HepG2 (cell line): ENCODE measurements around the gene DHTKD1. TPM values are rescaled to one million over a fixed set of nuclear protein-coding genes. Genes with fewer than 3 reads are reported as not detected.

ENCODE experiments used
- CCAR2 ChIP-seq: fragments of 200-400 bp; formaldehyde crosslinking; optimal IDR thresholded peaks from 2 replicates; pipeline ENCODE3; 2018; ENCODE audit warnings: low read depth, mild to moderate bottlenecking, low read length, moderate library complexity
- HNRNPK ChIP-seq: fragments of 200-400 bp; formaldehyde crosslinking; IDR thresholded peaks from 2 replicates; pipeline ENCODE4 v1.6.1; 2018; ENCODE audit warnings: low read length, low read depth, moderate library complexity, mild to moderate bottlenecking; ENCODE audit not compliant: poor library complexity, severe bottlenecking
- IKZF1 ChIP-seq: fragments of 450-650 bp; IDR thresholded peaks from 2 replicates; pipeline ENCODE4 v1.7.1; 2016
- JARID2 ChIP-seq: sonication (generic); formaldehyde crosslinking; IDR thresholded peaks from 2 replicates; pipeline ENCODE4 v1.8.1; 2023; ENCODE audit warnings: missing genetic modification reagents, inconsistent platforms; ENCODE audit not compliant: insufficient replicate concordance
- MAFG ChIP-seq: sonication (generic); formaldehyde crosslinking; IDR thresholded peaks from 2 replicates; pipeline ENCODE4 v1.5.1; 2020; ENCODE audit warnings: mild to moderate bottlenecking, missing genetic modification reagents
- MIXL1 ChIP-seq: IDR thresholded peaks from 2 replicates; pipeline ENCODE4 v1.6.1; 2016
- SOX13 ChIP-seq, 3 experiments: fragments of 450-650 bp in 1 of 3; sonication (generic) in 1 of 3; formaldehyde crosslinking in 1 of 3; IDR thresholded peaks in 2 of 3; conservative IDR thresholded peaks in 1 of 3; 2 replicates each; pipeline versions ENCODE4 v1.5.0 to v1.6.1; 2016 to 2020; ENCODE audit warnings: antibody characterized with exemption in 1 of 3, mild to moderate bottlenecking in 1 of 3, missing compliant biosample characterization in 1 of 3, missing genetic modification reagents in 1 of 3, moderate library complexity in 1 of 3
- ZBTB21 ChIP-seq: sonication (generic); formaldehyde crosslinking; IDR thresholded peaks from 2 replicates; pipeline ENCODE4 v1.4.0; 2020; ENCODE audit warnings: missing genetic modification reagents
- ZBTB3 ChIP-seq: sonication (generic); formaldehyde crosslinking; IDR thresholded peaks from 2 replicates; pipeline ENCODE4 v1.4.0; 2020; ENCODE audit warnings: low read depth, mild to moderate bottlenecking, moderate library complexity, missing genetic modification reagents, borderline replicate concordance
- ZNF263 ChIP-seq: sonication (generic); formaldehyde crosslinking; IDR thresholded peaks from 2 replicates; pipeline ENCODE4 v1.4.0; 2020; ENCODE audit warnings: missing genetic modification reagents
- ZNF329 ChIP-seq: sonication (generic); formaldehyde crosslinking; IDR thresholded peaks from 2 replicates; pipeline ENCODE4 v1.9.0; 2021; ENCODE audit warnings: low read depth, mild to moderate bottlenecking, missing genetic modification reagents
- ZNF430 ChIP-seq: sonication (generic); formaldehyde crosslinking; IDR thresholded peaks from 2 replicates; pipeline ENCODE4 v1.9.0; 2021; ENCODE audit warnings: mild to moderate bottlenecking, missing genetic modification reagents
- ZNF44 ChIP-seq: sonication (generic); formaldehyde crosslinking; IDR thresholded peaks from 2 replicates; pipeline ENCODE4 v1.5.1; 2020; ENCODE audit warnings: mild to moderate bottlenecking, missing genetic modification reagents
- ZNF441 ChIP-seq: sonication (generic); formaldehyde crosslinking; IDR thresholded peaks from 2 replicates; pipeline ENCODE4 v1.7.0; 2021; ENCODE audit warnings: missing genetic modification reagents, borderline replicate concordance
- ZNF747 ChIP-seq: sonication (generic); formaldehyde crosslinking; IDR thresholded peaks from 2 replicates; pipeline ENCODE4 v1.8.1; 2023; ENCODE audit warnings: missing genetic modification reagents, mild to moderate bottlenecking, borderline replicate concordance
- ZNF768 ChIP-seq: sonication (generic); formaldehyde crosslinking; IDR thresholded peaks from 2 replicates; pipeline ENCODE4 v1.4.0; 2020; ENCODE audit warnings: missing genetic modification reagents
- polyA plus RNA-seq, 8 experiments: library from polyadenylated mRNA; depleted of rRNA in 3 of 8; stranded (reverse) in 7 of 8; unstranded in 1 of 8; fragments of >200 nt; fragmentation: Illumina TruSeq in 4 of 8; extraction: Trizol in 4 of 8; gene quantifications; 2 replicates each; pipeline versions ENCODE4 v1.2.1 to v1.2.3, GENCODE V29; 2011 to 2016; ENCODE audit warnings: low read depth in 4 of 8, missing spikeins in 1 of 8, mixed read lengths in 1 of 8; ENCODE audit not compliant: insufficient read depth in 1 of 8
- total RNA-seq, 5 experiments: library from RNA; depleted of rRNA; stranded (reverse); fragments of >200 nt; fragmentation: Illumina TruSeq; extraction: Trizol; gene quantifications; 2 replicates each; pipeline ENCODE4 v1.2.3, GENCODE V29; 2016; ENCODE audit warnings: low read depth in 1 of 5
- TF ChIP-seq, protein P1 (sequence below): fragments of 450-650 bp; IDR thresholded peaks from 2 replicates; pipeline ENCODE4 v1.6.1; 2017; ENCODE audit warnings: mild to moderate bottlenecking
- TF ChIP-seq, protein P2 (sequence below): sonication (generic); formaldehyde crosslinking; IDR thresholded peaks from 2 replicates; pipeline ENCODE4 v1.4.0; 2020; ENCODE audit warnings: missing genetic modification reagents; ENCODE audit errors: not compliant biosample characterization
- TF ChIP-seq, protein P3 (sequence below): sonication (generic); formaldehyde crosslinking; IDR thresholded peaks from 2 replicates; pipeline ENCODE4 v1.4.0; 2020; ENCODE audit warnings: mild to moderate bottlenecking, missing genetic modification reagents
- TF ChIP-seq, protein P4 (sequence below): sonication (generic); formaldehyde crosslinking; IDR thresholded peaks from 2 replicates; pipeline ENCODE4 v1.4.0; 2020; ENCODE audit warnings: missing genetic modification reagents, low read depth, mild to moderate bottlenecking, borderline replicate concordance
- TF ChIP-seq, protein P5 (sequence below): IDR thresholded peaks from 2 replicates; pipeline ENCODE4 v1.6.1; 2016

Gene DHTKD1
- total and polyA plus RNA-seq, 2 of the 13 experiments (the other 11 are each of a cell fraction or from before 2014, with no cell fraction given) = 9.6 to 14.1 TPM

DNA sequence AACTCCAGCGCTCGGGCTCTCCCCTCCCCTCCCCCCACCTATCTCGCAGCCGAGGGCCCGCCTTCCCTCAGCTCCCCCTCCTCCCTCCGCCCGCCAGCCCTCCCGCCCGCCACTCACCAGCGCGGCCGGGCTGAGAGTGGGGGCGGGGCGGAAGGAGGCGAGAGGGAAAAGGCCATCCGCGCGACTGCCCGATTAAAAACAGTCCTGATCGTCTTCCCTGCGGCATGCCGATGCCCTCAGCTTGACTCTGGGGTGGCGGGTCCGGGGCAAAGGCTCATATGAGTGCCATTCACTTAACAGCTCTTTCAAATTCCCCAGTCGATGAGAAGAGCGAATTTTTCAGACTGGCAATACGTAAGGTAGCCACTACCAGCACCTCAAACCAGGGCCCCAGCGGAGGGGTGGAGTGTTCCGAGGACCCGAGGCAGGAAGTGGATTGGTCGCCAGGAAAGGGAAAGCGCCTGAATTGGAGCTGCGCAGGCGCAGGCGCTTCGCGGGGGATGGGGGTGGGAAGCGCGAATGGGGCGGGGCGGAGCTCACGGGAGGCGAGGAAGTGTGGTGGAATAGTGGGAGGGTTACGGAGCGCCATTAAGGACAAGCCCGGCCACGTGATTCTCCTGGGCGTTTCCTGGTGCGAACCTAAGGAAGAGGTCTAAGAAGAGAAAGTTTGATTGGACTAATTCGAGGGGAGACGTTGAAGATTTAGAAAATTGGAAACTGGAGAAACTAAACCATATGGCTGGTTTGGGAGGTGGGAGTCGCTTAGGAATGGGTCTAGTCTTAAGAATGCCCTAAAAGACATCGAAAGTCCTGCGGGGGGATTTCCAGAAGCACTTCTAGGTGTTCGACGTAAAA lies 25.7 kb upstream of the DHTKD1 start, which contains the start of gene UPF2 (continued):
- TF ChIP-seq, protein P1, sequence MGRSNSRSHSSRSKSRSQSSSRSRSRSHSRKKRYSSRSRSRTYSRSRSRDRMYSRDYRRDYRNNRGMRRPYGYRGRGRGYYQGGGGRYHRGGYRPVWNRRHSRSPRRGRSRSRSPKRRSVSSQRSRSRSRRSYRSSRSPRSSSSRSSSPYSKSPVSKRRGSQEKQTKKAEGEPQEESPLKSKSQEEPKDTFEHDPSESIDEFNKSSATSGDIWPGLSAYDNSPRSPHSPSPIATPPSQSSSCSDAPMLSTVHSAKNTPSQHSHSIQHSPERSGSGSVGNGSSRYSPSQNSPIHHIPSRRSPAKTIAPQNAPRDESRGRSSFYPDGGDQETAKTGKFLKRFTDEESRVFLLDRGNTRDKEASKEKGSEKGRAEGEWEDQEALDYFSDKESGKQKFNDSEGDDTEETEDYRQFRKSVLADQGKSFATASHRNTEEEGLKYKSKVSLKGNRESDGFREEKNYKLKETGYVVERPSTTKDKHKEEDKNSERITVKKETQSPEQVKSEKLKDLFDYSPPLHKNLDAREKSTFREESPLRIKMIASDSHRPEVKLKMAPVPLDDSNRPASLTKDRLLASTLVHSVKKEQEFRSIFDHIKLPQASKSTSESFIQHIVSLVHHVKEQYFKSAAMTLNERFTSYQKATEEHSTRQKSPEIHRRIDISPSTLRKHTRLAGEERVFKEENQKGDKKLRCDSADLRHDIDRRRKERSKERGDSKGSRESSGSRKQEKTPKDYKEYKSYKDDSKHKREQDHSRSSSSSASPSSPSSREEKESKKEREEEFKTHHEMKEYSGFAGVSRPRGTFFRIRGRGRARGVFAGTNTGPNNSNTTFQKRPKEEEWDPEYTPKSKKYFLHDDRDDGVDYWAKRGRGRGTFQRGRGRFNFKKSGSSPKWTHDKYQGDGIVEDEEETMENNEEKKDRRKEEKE = no peak
- TF ChIP-seq ZNF430 (CRISPR knock-in tag) = no peak
- no peak for TF ChIP-seq MAFG
- TF ChIP-seq, protein P2, sequence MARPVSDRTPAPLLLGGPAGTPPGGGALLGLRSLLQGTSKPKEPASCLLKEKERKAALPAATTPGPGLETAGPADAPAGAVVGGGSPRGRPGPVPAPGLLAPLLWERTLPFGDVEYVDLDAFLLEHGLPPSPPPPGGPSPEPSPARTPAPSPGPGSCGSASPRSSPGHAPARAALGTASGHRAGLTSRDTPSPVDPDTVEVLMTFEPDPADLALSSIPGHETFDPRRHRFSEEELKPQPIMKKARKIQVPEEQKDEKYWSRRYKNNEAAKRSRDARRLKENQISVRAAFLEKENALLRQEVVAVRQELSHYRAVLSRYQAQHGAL (CRISPR knock-in tag) = no peak
- TF ChIP-seq, protein P3, sequence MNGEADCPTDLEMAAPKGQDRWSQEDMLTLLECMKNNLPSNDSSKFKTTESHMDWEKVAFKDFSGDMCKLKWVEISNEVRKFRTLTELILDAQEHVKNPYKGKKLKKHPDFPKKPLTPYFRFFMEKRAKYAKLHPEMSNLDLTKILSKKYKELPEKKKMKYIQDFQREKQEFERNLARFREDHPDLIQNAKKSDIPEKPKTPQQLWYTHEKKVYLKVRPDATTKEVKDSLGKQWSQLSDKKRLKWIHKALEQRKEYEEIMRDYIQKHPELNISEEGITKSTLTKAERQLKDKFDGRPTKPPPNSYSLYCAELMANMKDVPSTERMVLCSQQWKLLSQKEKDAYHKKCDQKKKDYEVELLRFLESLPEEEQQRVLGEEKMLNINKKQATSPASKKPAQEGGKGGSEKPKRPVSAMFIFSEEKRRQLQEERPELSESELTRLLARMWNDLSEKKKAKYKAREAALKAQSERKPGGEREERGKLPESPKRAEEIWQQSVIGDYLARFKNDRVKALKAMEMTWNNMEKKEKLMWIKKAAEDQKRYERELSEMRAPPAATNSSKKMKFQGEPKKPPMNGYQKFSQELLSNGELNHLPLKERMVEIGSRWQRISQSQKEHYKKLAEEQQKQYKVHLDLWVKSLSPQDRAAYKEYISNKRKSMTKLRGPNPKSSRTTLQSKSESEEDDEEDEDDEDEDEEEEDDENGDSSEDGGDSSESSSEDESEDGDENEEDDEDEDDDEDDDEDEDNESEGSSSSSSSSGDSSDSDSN (CRISPR knock-in tag) = no peak
- TF ChIP-seq ZNF329 (CRISPR knock-in tag) = no peak
- no peak for TF ChIP-seq HNRNPK
- TF ChIP-seq ZNF768 = no peak
- TF ChIP-seq IKZF1 = no peak
- TF ChIP-seq SOX13 (IDR thresholded peaks at IDR 0.05) = no peak
- no peak for TF ChIP-seq SOX13 (CRISPR knock-in tag; conservative IDR thresholded peaks at IDR 0.05 in 1 of 2, IDR thresholded peaks at IDR 0.05 in 1 of 2)
- no peak for TF ChIP-seq JARID2 (CRISPR knock-in tag)
- TF ChIP-seq ZBTB21 (CRISPR knock-in tag) = no peak
- TF ChIP-seq, protein P4, sequence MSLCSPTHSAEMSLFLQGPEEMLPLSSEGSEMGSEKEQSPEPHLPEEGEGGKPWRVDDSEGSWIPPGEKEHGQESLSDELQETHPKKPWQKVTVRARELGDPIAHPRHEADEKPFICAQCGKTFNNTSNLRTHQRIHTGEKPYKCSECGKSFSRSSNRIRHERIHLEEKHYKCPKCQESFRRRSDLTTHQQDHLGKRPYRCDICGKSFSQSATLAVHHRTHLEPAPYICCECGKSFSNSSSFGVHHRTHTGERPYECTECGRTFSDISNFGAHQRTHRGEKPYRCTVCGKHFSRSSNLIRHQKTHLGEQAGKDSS (CRISPR knock-in tag) = no peak
- TF ChIP-seq, protein P5, sequence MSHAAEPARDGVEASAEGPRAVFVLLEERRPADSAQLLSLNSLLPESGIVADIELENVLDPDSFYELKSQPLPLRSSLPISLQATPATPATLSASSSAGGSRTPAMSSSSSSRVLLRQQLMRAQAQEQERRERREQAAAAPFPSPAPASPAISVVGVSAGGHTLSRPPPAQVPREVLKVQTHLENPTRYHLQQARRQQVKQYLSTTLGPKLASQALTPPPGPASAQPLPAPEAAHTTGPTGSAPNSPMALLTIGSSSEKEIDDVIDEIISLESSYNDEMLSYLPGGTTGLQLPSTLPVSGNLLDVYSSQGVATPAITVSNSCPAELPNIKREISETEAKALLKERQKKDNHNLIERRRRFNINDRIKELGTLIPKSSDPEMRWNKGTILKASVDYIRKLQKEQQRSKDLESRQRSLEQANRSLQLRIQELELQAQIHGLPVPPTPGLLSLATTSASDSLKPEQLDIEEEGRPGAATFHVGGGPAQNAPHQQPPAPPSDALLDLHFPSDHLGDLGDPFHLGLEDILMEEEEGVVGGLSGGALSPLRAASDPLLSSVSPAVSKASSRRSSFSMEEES (CRISPR knock-in tag) = peak; percentile 76
- TF ChIP-seq ZNF263 (CRISPR knock-in tag) = peak; percentile 85
- no peak for TF ChIP-seq CCAR2
- no peak for TF ChIP-seq ZNF44 (CRISPR knock-in tag)
- 0 out of 2 replicates have a peak, but pooled peaks have one; percentile 45 for TF ChIP-seq ZNF441
- no peak for TF ChIP-seq MIXL1
- no peak for TF ChIP-seq ZNF747 (CRISPR knock-in tag)
- no peak for TF ChIP-seq ZBTB3 (CRISPR knock-in tag)
